ENCODE data around the gene TRERF1. TPM values are rescaled to one million over a fixed set of nuclear protein-coding genes. Genes with fewer than 3 reads are reported as not detected.

The TRERF1 gene
- total RNA-seq, 1 donor from 2014 or later: 12.4 TPM

GRCh38 chr6:42266538-42266937 lies 185.2 kb downstream of the TRERF1 start:
- H3K4me3 Mint-ChIP-seq: no peak overlapping the region
- H3K9me3 Mint-ChIP-seq: no peaks in the 10 kb centered on the region
- TF ChIP-seq CTCF (conservative IDR thresholded peaks at IDR 0.05): no peak
- H3K4me1 Mint-ChIP-seq: peaks cover 10% of the 10 kb centered on the region
- no peak overlapping the region for H3K27ac Mint-ChIP-seq (ENCODE audit: unreplicated experiment)
- no peak for DNase-seq (ENCODE audit: low read depth, low spot score)
- H3K36me3 Mint-ChIP-seq (ENCODE audit: low read depth): peaks cover 8% of the 10 kb centered on the region
- no peaks in the 10 kb centered on the region for H3K27me3 Mint-ChIP-seq (ENCODE audit: low read depth)

DNA sequence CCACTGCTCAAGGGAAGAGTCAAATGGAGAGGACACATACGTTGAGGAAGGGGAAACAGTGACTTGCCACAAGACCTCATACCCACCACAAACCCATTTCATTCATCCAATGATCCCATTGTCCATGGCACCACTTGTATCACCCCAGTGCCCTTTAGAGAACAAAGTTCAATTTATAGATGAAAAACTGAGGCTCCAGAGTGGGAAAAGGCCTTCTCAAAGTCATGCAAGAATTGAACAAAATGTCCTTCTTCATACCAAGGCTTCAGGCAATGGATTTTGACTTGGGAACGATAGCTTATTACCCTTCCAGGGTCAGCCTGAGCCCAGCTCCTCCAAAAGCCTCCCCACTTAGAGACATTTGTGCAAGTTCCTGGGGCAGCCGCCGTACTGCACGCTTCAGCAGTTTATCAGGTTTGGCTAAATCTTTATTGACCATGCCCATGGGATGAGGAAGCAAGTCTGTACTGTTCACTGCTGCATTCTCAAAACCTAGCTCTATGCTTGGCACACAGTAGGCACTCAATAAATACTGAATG lies 186.8 kb downstream of the TRERF1 start:
- H3K27ac Mint-ChIP-seq (ENCODE audit: unreplicated experiment): peak overlapping the region; percentile 19
- no peaks in the 10 kb centered on the region for H3K9me3 Mint-ChIP-seq
- H3K4me1 Mint-ChIP-seq: peaks cover 10% of the 10 kb centered on the region
- H3K27me3 Mint-ChIP-seq (ENCODE audit: low read depth): no peaks in the 10 kb centered on the region
- H3K36me3 Mint-ChIP-seq (ENCODE audit: low read depth): peaks cover 8% of the 10 kb centered on the region
- no peak overlapping the region for H3K4me3 Mint-ChIP-seq
- no peak for TF ChIP-seq CTCF (conservative IDR thresholded peaks at IDR 0.05)
- DNase-seq (ENCODE audit: low read depth, low spot score): no peak

DNA sequence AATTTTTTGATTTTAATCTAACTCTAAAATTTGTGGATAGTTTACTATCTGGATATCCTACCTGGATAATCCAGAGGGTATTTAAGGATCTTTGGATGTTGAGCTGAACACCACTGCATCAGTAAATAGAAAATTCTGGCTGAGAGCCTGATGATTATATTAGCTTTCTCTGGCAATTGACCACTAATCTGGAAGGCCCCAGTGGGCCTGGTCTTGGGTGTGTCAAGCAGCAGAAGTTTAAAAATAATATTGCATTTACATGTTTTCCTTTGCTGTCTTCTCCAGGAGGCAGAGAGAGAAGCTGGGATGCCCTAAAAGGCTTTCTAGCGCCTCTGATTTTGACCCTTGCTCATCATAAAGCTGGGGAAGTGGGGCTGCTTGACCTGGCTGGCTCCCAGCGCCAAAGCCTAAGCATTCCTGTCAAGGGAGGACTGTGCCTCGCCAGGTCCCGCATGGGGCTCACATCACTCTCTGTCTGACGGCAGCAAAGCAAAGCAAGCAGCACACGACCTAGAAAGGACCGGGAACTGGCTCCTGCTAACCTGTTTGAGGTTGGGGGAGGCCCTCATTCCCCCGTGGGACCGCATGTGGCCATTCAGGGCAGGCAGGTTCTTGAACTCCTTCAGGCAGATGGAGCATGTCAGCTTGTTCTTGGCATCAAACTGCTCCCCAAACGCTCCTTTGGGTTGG lies 187.4 kb downstream of the TRERF1 start:
- no peak for DNase-seq (ENCODE audit: low read depth, low spot score)
- Mint-ChIP-seq H3K9me3 (no peaks in the 10 kb centered on the region), H3K4me1 (peaks cover 10% of the 10 kb centered on the region), H3K4me3 (no peak overlapping the region), H3K36me3 (ENCODE audit: low read depth) (peaks cover 8% of the 10 kb centered on the region), H3K27ac (ENCODE audit: unreplicated experiment) (peak overlapping the region; percentile 19), H3K27me3 (ENCODE audit: low read depth) (no peaks in the 10 kb centered on the region)
- TF ChIP-seq CTCF (conservative IDR thresholded peaks at IDR 0.05): no peak

- H3K4me3 Mint-ChIP-seq: no peak overlapping the region
- TF ChIP-seq CTCF (conservative IDR thresholded peaks at IDR 0.05): no peak
- H3K36me3 Mint-ChIP-seq (ENCODE audit: low read depth): peaks cover 8% of the 10 kb centered on the region
- no peak for DNase-seq (ENCODE audit: low read depth, low spot score)
- H3K27me3 Mint-ChIP-seq (ENCODE audit: low read depth): no peaks in the 10 kb centered on the region
- peaks cover 10% of the 10 kb centered on the region for H3K4me1 Mint-ChIP-seq
- H3K27ac Mint-ChIP-seq (ENCODE audit: unreplicated experiment): peak overlapping the region; percentile 78
- H3K9me3 Mint-ChIP-seq: no peaks in the 10 kb centered on the region
These were observed 188.5 kb downstream of the TRERF1 start for GRCh38 chr6:42263165-42263728.

- DNase-seq (ENCODE audit: low read depth, low spot score): peak; percentile 26
- Mint-ChIP-seq H3K9me3 (no peaks in the 10 kb centered on the region), H3K4me3 (no peak overlapping the region), H3K27me3 (ENCODE audit: low read depth) (no peaks in the 10 kb centered on the region), H3K27ac (ENCODE audit: unreplicated experiment) (no peak overlapping the region), H3K4me1 (peaks cover 25% of the 10 kb centered on the region), H3K36me3 (ENCODE audit: low read depth) (peaks cover 3% of the 10 kb centered on the region)
- TF ChIP-seq CTCF (conservative IDR thresholded peaks at IDR 0.05): peak; percentile 64
These were observed 190.8 kb downstream of the TRERF1 start for GRCh38 chr6:42260972-42261371.
